Measurements from ENCODE around the gene ECHS1. TPM values are rescaled to one million over a fixed set of nuclear protein-coding genes. Genes with fewer than 3 reads are reported as not detected.
"Not testable (repeated sequence)": the region's sequence is repeated elsewhere in the genome, so short reads cannot be mapped to it uniquely, and the experiment has no call there.

Gene ECHS1
- total RNA-seq, 2 experiments from 2014 or later = 60.2 to 64.8 TPM

DNA sequence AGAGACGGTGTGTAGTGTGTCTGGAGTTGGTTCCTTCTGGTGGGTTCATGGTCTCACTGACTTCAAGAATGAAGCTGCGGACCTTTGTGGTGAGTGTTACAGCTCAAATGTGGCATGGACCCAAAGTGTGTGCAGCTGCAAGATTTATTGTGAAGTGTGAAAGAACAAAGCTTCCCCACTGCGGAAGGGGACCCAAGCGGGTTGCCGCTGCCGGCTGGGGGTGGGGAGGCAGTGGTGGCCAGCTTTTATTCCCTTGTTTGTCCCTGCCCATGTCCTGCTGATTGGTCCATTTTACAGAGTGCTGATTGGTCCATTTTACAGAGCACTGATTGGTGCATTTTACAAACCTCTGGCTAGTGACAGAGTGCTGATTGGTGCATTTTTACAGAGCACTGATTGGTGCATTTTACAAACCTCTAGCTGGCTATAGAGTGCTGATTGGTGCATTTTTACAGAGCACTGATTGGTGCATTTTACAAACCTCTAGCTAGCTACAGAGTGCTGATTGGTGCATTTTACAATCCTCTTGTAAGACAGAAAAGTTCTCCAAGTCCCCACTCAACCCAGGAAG, 52.2 kb downstream of the ECHS1 start:
- H3K4me1 Mint-ChIP-seq (ENCODE audit: low read depth) = peaks cover 11% of the 10 kb centered on the region
- DNase-seq, POLR2A ChIA-PET: not testable (repeated sequence)

GRCh38 chr10:133318494-133319127, 54.5 kb downstream of the ECHS1 start:
- DNase-seq = peak; percentile 81
- no peaks in the 10 kb centered on the region for H3K9me3 Mint-ChIP-seq
- H3K36me3 Mint-ChIP-seq = no peaks in the 10 kb centered on the region
- peak overlapping the region; percentile 59 for H3K4me3 Mint-ChIP-seq
- POLR2A ChIA-PET = no interaction called here
- H3K27ac Mint-ChIP-seq = no peak overlapping the region
- intact Hi-C loops (cut with micrococcal nuclease) = no loop called here
- CTCF ChIA-PET = interaction anchor here (0.7 to 2.1 kb wide), 5 partner anchors 11 to 175 kb away, joined by 3 to 9 read pairs (median 4); no protein-coding TSS in a partner anchor
- peaks cover 9% of the 10 kb centered on the region for H3K4me1 Mint-ChIP-seq (ENCODE audit: low read depth)
- H3K27me3 Mint-ChIP-seq = no peaks in the 10 kb centered on the region

More for the DNA sequence above, 52.2 kb downstream of the ECHS1 start:
- intact Hi-C loops (cut with micrococcal nuclease) = loop anchor here (10.0 kb wide), 1 partner anchor 174 kb away; no protein-coding TSS in a partner anchor
- H3K4me3 Mint-ChIP-seq, H3K27me3 Mint-ChIP-seq, H3K9me3 Mint-ChIP-seq, H3K27ac Mint-ChIP-seq, H3K36me3 Mint-ChIP-seq: not testable (repeated sequence)
- CTCF ChIA-PET = interaction anchor here (1.6 to 1.8 kb wide), 2 partner anchors 9 to 177 kb away, joined by 4 to 7 read pairs; no protein-coding TSS in a partner anchor

GRCh38 chr10:133316732-133317131, 56.4 kb downstream of the ECHS1 start:
- H3K9me3 Mint-ChIP-seq = no peaks in the 10 kb centered on the region
- H3K27ac Mint-ChIP-seq = no peak overlapping the region
- no peak overlapping the region for H3K4me3 Mint-ChIP-seq
- DNase-seq = no peak
- H3K4me1 Mint-ChIP-seq (ENCODE audit: low read depth) = peaks cover 9% of the 10 kb centered on the region
- CTCF ChIA-PET = interaction anchor here (3.9 kb wide), 1 partner anchor 12 kb away, joined by 30 read pairs; no protein-coding TSS in a partner anchor
- H3K27me3 Mint-ChIP-seq = no peaks in the 10 kb centered on the region
- intact Hi-C loops (cut with micrococcal nuclease) = no loop called here
- peaks cover 2% of the 10 kb centered on the region for H3K36me3 Mint-ChIP-seq
- POLR2A ChIA-PET = no interaction called here

DNA sequence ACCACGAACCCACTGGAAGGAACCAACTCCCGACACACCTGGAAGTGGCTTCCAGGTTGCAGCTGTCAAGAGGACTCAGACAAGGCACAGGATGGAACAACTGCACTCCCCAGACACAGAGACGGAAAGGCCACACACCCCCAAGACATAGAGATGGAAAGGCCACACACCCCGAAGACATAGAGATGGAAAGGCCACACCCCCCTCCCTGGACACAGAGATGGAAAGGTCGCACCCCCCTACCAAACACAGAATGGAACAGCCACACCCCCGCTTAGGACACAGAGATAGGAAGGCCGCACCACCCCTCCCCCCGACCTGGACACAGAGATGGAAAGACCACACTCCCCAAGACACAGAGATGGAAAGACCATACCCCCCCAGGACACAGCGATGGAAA, 56.9 kb downstream of the ECHS1 start:
- no peak for DNase-seq
- Mint-ChIP-seq H3K36me3 (peaks cover 2% of the 10 kb centered on the region), H3K4me3 (no peak overlapping the region), H3K9me3 (no peaks in the 10 kb centered on the region), H3K4me1 (ENCODE audit: low read depth) (peaks cover 9% of the 10 kb centered on the region), H3K27me3 (no peaks in the 10 kb centered on the region), H3K27ac (no peak overlapping the region)
- ChIA-PET POLR2A (no interaction called here), CTCF (interaction anchor here (0.6 to 3.9 kb wide), 2 partner anchors 12 to 136 kb away, joined by 3 to 30 read pairs; no protein-coding TSS in a partner anchor)
- intact Hi-C loops (cut with micrococcal nuclease) = no loop called here

DNA sequence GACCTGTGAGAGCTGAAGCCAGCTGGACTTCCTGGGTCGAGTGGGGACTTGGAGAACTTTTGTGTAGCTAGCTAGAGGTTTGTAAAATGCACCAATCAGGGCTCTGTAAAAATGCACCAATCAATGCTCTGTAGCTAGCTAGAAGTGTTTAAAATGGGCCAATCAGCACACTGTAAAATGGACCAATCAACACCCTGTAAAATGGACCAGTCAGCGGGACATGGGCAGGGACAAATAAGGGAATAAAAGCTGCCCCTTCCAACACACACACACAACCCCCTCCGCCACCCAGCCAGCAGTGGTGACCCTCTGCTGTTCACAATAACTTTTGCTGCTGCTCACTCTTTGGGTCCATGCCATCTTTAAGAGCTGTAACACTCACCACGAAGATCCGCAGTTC, 57.3 kb downstream of the ECHS1 start:
- DNase-seq = no peak
- peaks cover 2% of the 10 kb centered on the region for H3K36me3 Mint-ChIP-seq
- intact Hi-C loops (cut with micrococcal nuclease) = no loop called here
- H3K27me3 Mint-ChIP-seq = no peaks in the 10 kb centered on the region
- no peak overlapping the region for H3K27ac Mint-ChIP-seq
- H3K4me1 Mint-ChIP-seq (ENCODE audit: low read depth) = peaks cover 9% of the 10 kb centered on the region
- H3K4me3 Mint-ChIP-seq = no peak overlapping the region
- H3K9me3 Mint-ChIP-seq = no peaks in the 10 kb centered on the region
- ChIA-PET POLR2A (no interaction called here), CTCF (interaction anchor here (0.6 to 3.9 kb wide), 2 partner anchors 13 to 136 kb away, joined by 3 to 30 read pairs; no protein-coding TSS in a partner anchor)

GRCh38 chr10:133314911-133315310, 58.2 kb downstream of the ECHS1 start:
- ChIA-PET CTCF (interaction anchor here (1.3 to 3.9 kb wide), 2 partner anchors 14 to 17 kb away, joined by 3 to 30 read pairs; no protein-coding TSS in a partner anchor), POLR2A (no interaction called here)
- H3K36me3 Mint-ChIP-seq = peaks cover 6% of the 10 kb centered on the region
- no peak overlapping the region for H3K4me3 Mint-ChIP-seq
- no peaks in the 10 kb centered on the region for H3K9me3 Mint-ChIP-seq
- H3K27me3 Mint-ChIP-seq = no peaks in the 10 kb centered on the region
- no peak overlapping the region for H3K27ac Mint-ChIP-seq
- DNase-seq = no peak
- intact Hi-C loops (cut with micrococcal nuclease) = no loop called here
- H3K4me1 Mint-ChIP-seq (ENCODE audit: low read depth) = peaks cover 9% of the 10 kb centered on the region

GRCh38 chr10:133313192-133313591, 60.0 kb downstream of the ECHS1 start:
- Mint-ChIP-seq H3K4me1 (ENCODE audit: low read depth) (no peaks in the 10 kb centered on the region), H3K4me3 (no peak overlapping the region), H3K9me3 (no peaks in the 10 kb centered on the region), H3K36me3 (peaks cover 8% of the 10 kb centered on the region), H3K27me3 (no peaks in the 10 kb centered on the region), H3K27ac (no peak overlapping the region)
- POLR2A ChIA-PET = no interaction called here
- intact Hi-C loops (cut with micrococcal nuclease) = no loop called here
- DNase-seq = no peak
- CTCF ChIA-PET = interaction anchor here (0.8 to 3.9 kb wide), 2 partner anchors 15 to 23 kb away, joined by 3 to 30 read pairs; partner anchors contain the start of gene CALY

GRCh38 chr10:133312769-133313145, 60.4 kb downstream of the ECHS1 start:
- DNase-seq = no peak
- peaks cover 12% of the 10 kb centered on the region for H3K36me3 Mint-ChIP-seq
- H3K27me3 Mint-ChIP-seq = no peaks in the 10 kb centered on the region
- peaks cover 1% of the 10 kb centered on the region for H3K4me1 Mint-ChIP-seq (ENCODE audit: low read depth)
- intact Hi-C loops (cut with micrococcal nuclease) = no loop called here
- H3K27ac Mint-ChIP-seq = no peak overlapping the region
- no peak overlapping the region for H3K4me3 Mint-ChIP-seq
- ChIA-PET CTCF (interaction anchor here (3.9 kb wide), 1 partner anchor 16 kb away, joined by 30 read pairs; no protein-coding TSS in a partner anchor), POLR2A (no interaction called here)
- no peaks in the 10 kb centered on the region for H3K9me3 Mint-ChIP-seq

Small RNA genes within 50 kb of the gene (microRNA-seq; reads per million reads assigned to microRNA genes)
- gene MIR3944 (ENCODE audit: borderline microRNAs expressed, borderline number of aligned reads, borderline replicate concordance) = 1.6 reads per million

Other genes starting within 250 kb of the ECHS1 start
- under 1 TPM; 0.17 to 0.70 TPM for gene KNDC1, start 213.1 kb downstream of the ECHS1 start, total RNA-seq
- not detected for gene UTF1, start 143.1 kb downstream of the ECHS1 start, total RNA-seq
- under 1 TPM; 0.07 to 0.12 TPM for gene VENTX, start 135.5 kb downstream of the ECHS1 start, total RNA-seq
- 100 to 1,000 TPM; 160 to 165 TPM for gene ADAM8, start 96.5 kb downstream of the ECHS1 start, total RNA-seq
- 10 to 100 TPM; 54.5 to 59.1 TPM for gene TUBGCP2, start 64.5 kb downstream of the ECHS1 start, total RNA-seq
- 10 to 100 TPM; 48.7 to 51.5 TPM for gene ZNF511, start 64.4 kb downstream of the ECHS1 start, total RNA-seq
- not detected for gene CALY, start 36.5 kb downstream of the ECHS1 start, total RNA-seq
- not detected for gene PRAP1, start 26.0 kb downstream of the ECHS1 start, total RNA-seq
- 10 to 100 TPM; 46.5 to 49.8 TPM for gene FUOM, start 15.3 kb downstream of the ECHS1 start, total RNA-seq
- 1 to 10 TPM; 8.8 to 9.6 TPM for gene PAOX, start 5.9 kb upstream of the ECHS1 start, total RNA-seq
- gene MTG1, start 20.8 kb upstream of the ECHS1 start, total RNA-seq = 10 to 100 TPM; 33.9 to 40.3 TPM
- gene SPRN, start 51.3 kb upstream of the ECHS1 start, total RNA-seq = not detected
- gene SCART1, start 80.6 kb upstream of the ECHS1 start, total RNA-seq = 1 to 10 TPM; 5.4 to 6.2 TPM
- under 1 TPM; 0.46 to 0.86 TPM for gene CYP2E1, start 154.0 kb upstream of the ECHS1 start, total RNA-seq
- gene SYCE1, start 192.2 kb upstream of the ECHS1 start, total RNA-seq = under 1 TPM in 1 of 2 experiments, not detected in 1; 0.14 TPM